ENCODE data around the gene NAT10. TPM values are rescaled to one million over a fixed set of nuclear protein-coding genes. Genes with fewer than 3 reads are reported as not detected.

NAT10 gene
- total RNA-seq, 1 experiment from 2014 or later, result 75.5 TPM

- TF ChIP-seq, protein P1, sequence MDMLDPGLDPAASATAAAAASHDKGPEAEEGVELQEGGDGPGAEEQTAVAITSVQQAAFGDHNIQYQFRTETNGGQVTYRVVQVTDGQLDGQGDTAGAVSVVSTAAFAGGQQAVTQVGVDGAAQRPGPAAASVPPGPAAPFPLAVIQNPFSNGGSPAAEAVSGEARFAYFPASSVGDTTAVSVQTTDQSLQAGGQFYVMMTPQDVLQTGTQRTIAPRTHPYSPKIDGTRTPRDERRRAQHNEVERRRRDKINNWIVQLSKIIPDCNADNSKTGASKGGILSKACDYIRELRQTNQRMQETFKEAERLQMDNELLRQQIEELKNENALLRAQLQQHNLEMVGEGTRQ (CRISPR knock-in tag; IDR thresholded peaks at IDR 0.05), result peak; percentile 84
- TF ChIP-seq FOXP1 (CRISPR knock-in tag; IDR thresholded peaks at IDR 0.05; ENCODE audit: borderline replicate concordance) (peak; percentile 67; the same call in 1 of the 2 replicates), GTF2I (CRISPR knock-in tag; conservative IDR thresholded peaks at IDR 0.05) (no peak), FOXP4 (CRISPR knock-in tag; IDR thresholded peaks at IDR 0.05) (no peak), HMGA2 (CRISPR knock-in tag; IDR thresholded peaks at IDR 0.05) (no peak; the same call in 1 of the 2 replicates), ZNF423 (CRISPR knock-in tag; IDR thresholded peaks at IDR 0.05) (no peak), CDX4 (CRISPR knock-in tag; IDR thresholded peaks at IDR 0.05; ENCODE audit: borderline replicate concordance) (peak; percentile 81; the same call in 1 of the 2 replicates), ZNF138 (CRISPR knock-in tag; conservative IDR thresholded peaks at IDR 0.05) (no peak), ETV6 (CRISPR knock-in tag; IDR thresholded peaks at IDR 0.05) (peak; percentile 56), RELA (CRISPR knock-in tag; IDR thresholded peaks at IDR 0.05; ENCODE audit: borderline replicate concordance) (peak; percentile 46; the same call in 1 of the 2 replicates), ZNF425 (CRISPR knock-in tag; conservative IDR thresholded peaks at IDR 0.05) (peak; percentile 96)
- TF ChIP-seq, protein P2, sequence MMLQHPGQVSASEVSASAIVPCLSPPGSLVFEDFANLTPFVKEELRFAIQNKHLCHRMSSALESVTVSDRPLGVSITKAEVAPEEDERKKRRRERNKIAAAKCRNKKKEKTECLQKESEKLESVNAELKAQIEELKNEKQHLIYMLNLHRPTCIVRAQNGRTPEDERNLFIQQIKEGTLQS (CRISPR knock-in tag; conservative IDR thresholded peaks at IDR 0.05), result no peak
- TF ChIP-seq, protein P3, sequence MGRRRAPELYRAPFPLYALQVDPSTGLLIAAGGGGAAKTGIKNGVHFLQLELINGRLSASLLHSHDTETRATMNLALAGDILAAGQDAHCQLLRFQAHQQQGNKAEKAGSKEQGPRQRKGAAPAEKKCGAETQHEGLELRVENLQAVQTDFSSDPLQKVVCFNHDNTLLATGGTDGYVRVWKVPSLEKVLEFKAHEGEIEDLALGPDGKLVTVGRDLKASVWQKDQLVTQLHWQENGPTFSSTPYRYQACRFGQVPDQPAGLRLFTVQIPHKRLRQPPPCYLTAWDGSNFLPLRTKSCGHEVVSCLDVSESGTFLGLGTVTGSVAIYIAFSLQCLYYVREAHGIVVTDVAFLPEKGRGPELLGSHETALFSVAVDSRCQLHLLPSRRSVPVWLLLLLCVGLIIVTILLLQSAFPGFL (CRISPR knock-in tag; IDR thresholded peaks at IDR 0.05; ENCODE audit: borderline replicate concordance), result 0 out of 2 replicates have a peak, but pooled peaks have one; percentile 70
These were observed at the start of gene NAT10 (continued) for GRCh38 chr11:34105079-34105956.

GRCh38 chr11:34056672-34057071 is 48.8 kb upstream of the NAT10 start:
- ATAC-seq, result no peak
- H3K27me3 Mint-ChIP-seq (ENCODE audit: low read depth), result peaks cover 3% of the 10 kb centered on the region; the same call in 1 of the 2 replicates
- ChIA-PET CTCF (interaction anchor here (1.0 kb wide), 1 partner anchor 10 kb away, joined by 4 read pairs; no protein-coding TSS in a partner anchor), POLR2A (no interaction called here)
- no peak for DNase-seq (ENCODE audit: low spot score)
- peak overlapping the region; percentile 98 for H3K4me3 Mint-ChIP-seq
- H3K27ac Mint-ChIP-seq, result peak overlapping the region; percentile 32; the same call in 1 of the 2 replicates
- H3K4me1 Mint-ChIP-seq, result peaks cover 40% of the 10 kb centered on the region
- peaks cover 38% of the 10 kb centered on the region for H3K36me3 Mint-ChIP-seq
- no peaks in the 10 kb centered on the region for H3K9me3 Mint-ChIP-seq
- TF ChIP-seq MAX (CRISPR knock-in tag; IDR thresholded peaks at IDR 0.05) (no peak), IRF1 (CRISPR knock-in tag; IDR thresholded peaks at IDR 0.05) (no peak), ZNF671 (CRISPR knock-in tag; IDR thresholded peaks at IDR 0.05) (no peak), CTCF (IDR thresholded peaks at IDR 0.05) (no peak), EMX1 (CRISPR knock-in tag; IDR thresholded peaks at IDR 0.05) (no peak), RELA (CRISPR knock-in tag; IDR thresholded peaks at IDR 0.05; ENCODE audit: borderline replicate concordance) (no peak), CBFB (CRISPR knock-in tag; IDR thresholded peaks at IDR 0.05; ENCODE audit: low read depth) (no peak)

Data from WTC11 (cell line).